Mononuclear cell (primary cell): ENCODE results near the gene SRPX2. TPM values are rescaled to one million over a fixed set of nuclear protein-coding genes. Genes with fewer than 3 reads are reported as not detected.

Experiments
- H3K27me3 ChIP-seq: 2 replicates; pipeline ENCODE4 v1.6.0; 2011; ENCODE audit warnings: low read length, control low read depth; ENCODE audit not compliant: insufficient read depth
- H3K4me1 ChIP-seq: 2 replicates; pipeline ENCODE4 v1.5.1; 2011; ENCODE audit warnings: mild to moderate bottlenecking, low read length, control low read depth; ENCODE audit not compliant: insufficient read depth
- H3K4me3 ChIP-seq: 2 replicates; pipeline ENCODE4 v1.5.1; 2011; ENCODE audit warnings: mild to moderate bottlenecking, low read length, moderate library complexity
- H3K9me3 ChIP-seq: 2 replicates; pipeline ENCODE4 v1.5.1; 2011; ENCODE audit warnings: low read depth, mild to moderate bottlenecking, control low read depth, low read length
- total RNA-seq: library from RNA; depleted of rRNA; stranded (reverse); fragments of >200 nt; gene quantifications from one replicate; pipeline ENCODE4 v1.2.3, GENCODE V29; 2012

SRPX2 gene
- total RNA-seq: not detected

- no peaks in the 10 kb centered on the region for H3K9me3 ChIP-seq
- peaks cover 5% of the 10 kb centered on the region for H3K27me3 ChIP-seq
- H3K4me3 ChIP-seq: no peak within 1 kb of the TSS
- H3K4me1 ChIP-seq: no peaks in the 10 kb centered on the region
These were observed at the start of gene SRPX2 for GRCh38 chrX:100643956-100644860. TSS of gene SRPX2 (plus strand) at chrX:100644199. CDS start at chrX:100646323, 2,124 bp downstream.

GRCh38 chrX:100596601-100597000 is 47.4 kb upstream of the SRPX2 start:
- Histone ChIP-seq H3K4me1 (no peaks in the 10 kb centered on the region), H3K9me3 (no peaks in the 10 kb centered on the region), H3K4me3 (no peak overlapping the region), H3K27me3 (no peaks in the 10 kb centered on the region)

GRCh38 chrX:100599456-100599855 is 44.5 kb upstream of the SRPX2 start:
- H3K9me3 ChIP-seq: no peaks in the 10 kb centered on the region
- no peak overlapping the region for H3K4me3 ChIP-seq
- no peaks in the 10 kb centered on the region for H3K4me1 ChIP-seq
- H3K27me3 ChIP-seq: no peaks in the 10 kb centered on the region

- no peaks in the 10 kb centered on the region for H3K9me3 ChIP-seq
These were observed 43.7 kb upstream of the SRPX2 start for GRCh38 chrX:100600340-100600739.

GRCh38 chrX:100600758-100601157 is 43.2 kb upstream of the SRPX2 start:
- no peaks in the 10 kb centered on the region for H3K4me1 ChIP-seq
- H3K4me3 ChIP-seq: no peak overlapping the region
- no peaks in the 10 kb centered on the region for H3K9me3 ChIP-seq
- no peaks in the 10 kb centered on the region for H3K27me3 ChIP-seq

More at GRCh38 chrX:100600340-100600739, 43.7 kb upstream of the SRPX2 start:
- Histone ChIP-seq H3K4me3 (no peak overlapping the region), H3K27me3 (no peaks in the 10 kb centered on the region), H3K4me1 (no peaks in the 10 kb centered on the region)

GRCh38 chrX:100606753-100607152 is 37.2 kb upstream of the SRPX2 start:
- Histone ChIP-seq H3K4me3 (no peak overlapping the region), H3K27me3 (peaks cover 14% of the 10 kb centered on the region), H3K9me3 (no peaks in the 10 kb centered on the region), H3K4me1 (peaks cover 6% of the 10 kb centered on the region)

GRCh38 chrX:100609591-100609990 is 34.4 kb upstream of the SRPX2 start:
- H3K27me3 ChIP-seq: peaks cover 21% of the 10 kb centered on the region

GRCh38 chrX:100611951-100612350 is 32.0 kb upstream of the SRPX2 start:
- no peaks in the 10 kb centered on the region for H3K4me1 ChIP-seq
- no peak overlapping the region for H3K4me3 ChIP-seq
- H3K27me3 ChIP-seq: peaks cover 21% of the 10 kb centered on the region
- no peaks in the 10 kb centered on the region for H3K9me3 ChIP-seq

More at GRCh38 chrX:100609591-100609990, 34.4 kb upstream of the SRPX2 start:
- Histone ChIP-seq H3K4me1 (peaks cover 6% of the 10 kb centered on the region), H3K4me3 (no peak overlapping the region), H3K9me3 (no peaks in the 10 kb centered on the region)

GRCh38 chrX:100615005-100615404 is 29.0 kb upstream of the SRPX2 start:
- no peaks in the 10 kb centered on the region for H3K9me3 ChIP-seq
- no peak overlapping the region for H3K4me3 ChIP-seq
- no peaks in the 10 kb centered on the region for H3K4me1 ChIP-seq
- H3K27me3 ChIP-seq: peaks cover 10% of the 10 kb centered on the region

GRCh38 chrX:100623001-100623400 is 21.0 kb upstream of the SRPX2 start:
- Histone ChIP-seq H3K4me1 (no peaks in the 10 kb centered on the region), H3K9me3 (no peaks in the 10 kb centered on the region), H3K4me3 (no peak overlapping the region), H3K27me3 (peaks cover 4% of the 10 kb centered on the region)

- Histone ChIP-seq H3K9me3 (no peaks in the 10 kb centered on the region), H3K27me3 (peaks cover 7% of the 10 kb centered on the region), H3K4me3 (no peak overlapping the region)
These were observed 18.0 kb upstream of the SRPX2 start for GRCh38 chrX:100625985-100626491.

GRCh38 chrX:100635040-100635439 is 9.0 kb upstream of the SRPX2 start:
- Histone ChIP-seq H3K4me3 (no peak overlapping the region), H3K9me3 (no peaks in the 10 kb centered on the region), H3K4me1 (no peaks in the 10 kb centered on the region), H3K27me3 (peaks cover 32% of the 10 kb centered on the region)

More at GRCh38 chrX:100625985-100626491, 18.0 kb upstream of the SRPX2 start:
- no peaks in the 10 kb centered on the region for H3K4me1 ChIP-seq

- Histone ChIP-seq H3K9me3 (no peaks in the 10 kb centered on the region), H3K4me3 (peak overlapping the region; percentile 31), H3K27me3 (peaks cover 30% of the 10 kb centered on the region), H3K4me1 (no peaks in the 10 kb centered on the region)
These were observed 8.0 kb upstream of the SRPX2 start for GRCh38 chrX:100635989-100636320.

- Histone ChIP-seq H3K4me3 (peak within 1 kb of the TSS; percentile 31), H3K4me1 (no peaks in the 10 kb centered on the region), H3K27me3 (peaks cover 30% of the 10 kb centered on the region), H3K9me3 (no peaks in the 10 kb centered on the region)
These were observed 7.5 kb upstream of the SRPX2 start, which contains the start of gene TSPAN6 for GRCh38 chrX:100636321-100636991. TSS of gene TSPAN6 (minus strand) at chrX:100636806. CDS start at chrX:100636694, 112 bp downstream.

GRCh38 chrX:100642290-100642689 is 1.7 kb upstream of the SRPX2 start:
- Histone ChIP-seq H3K4me3 (no peak overlapping the region), H3K27me3 (peaks cover 21% of the 10 kb centered on the region), H3K9me3 (no peaks in the 10 kb centered on the region), H3K4me1 (no peaks in the 10 kb centered on the region)
